ENCODE results near the gene PKP4.

GRCh38 chr2:158729451-158729850 lies 272.7 kb downstream of the PKP4 start:
- TF ChIP-seq CTCF (conservative IDR thresholded peaks at IDR 0.05; ENCODE audit: low read length): no peak
- no peak for TF ChIP-seq EZH2phosphoT487 (IDR thresholded peaks at IDR 0.05; ENCODE audit: borderline replicate concordance, low read depth, low read length)

Measured in OCI-LY7 (cell line).